ENCODE measurements around the gene FOXD4L5.
"Not testable (repeated sequence)": the region's sequence is repeated elsewhere in the genome, so short reads cannot be mapped to it uniquely, and the experiment has no call there.

The FOXD4L5 gene

GRCh38 chr9:65285109-65285508 lies at the start of gene FOXD4L5:
Gene FOXD4L5, minus strand, starts transcription at chr9:65285209. Its CDS starts 832 bp downstream, at chr9:65284377.
- not testable (repeated sequence) for DNase-seq (ENCODE audit: low spot score)

GRCh38 chr9:65283943-65284342 lies 1.1 kb downstream of the FOXD4L5 start:
- DNase-seq (ENCODE audit: low spot score): not testable (repeated sequence)

- not testable (repeated sequence) for DNase-seq (ENCODE audit: low spot score)
Observed at GRCh38 chr9:65282976-65283375, 2.0 kb downstream of the FOXD4L5 start.

Measured in AG08395 (cell line).